ENCODE data around the gene C10orf53. TPM values are rescaled to one million over a fixed set of nuclear protein-coding genes. Genes with fewer than 3 reads are reported as not detected.

The C10orf53 gene
- total RNA-seq, 1 experiment from 2014 or later, result not detected

GRCh38 chr10:49745756-49746155 lies 66.3 kb downstream of the C10orf53 start:
- no peaks in the 10 kb centered on the region for H4K20me1 ChIP-seq (ENCODE audit: low read length)
- H3K9ac ChIP-seq (ENCODE audit: low read length), result no peak overlapping the region
- H3K9me3 ChIP-seq (ENCODE audit: low read length), result no peaks in the 10 kb centered on the region
- TF ChIP-seq CTCF (conservative IDR thresholded peaks at IDR 0.05; ENCODE audit: low read depth, low read length), result no peak
- no peak for TF ChIP-seq EZH2phosphoT487 (IDR thresholded peaks at IDR 0.05; ENCODE audit: borderline replicate concordance, low read length)
- TF ChIP-seq EZH2 (IDR thresholded peaks at IDR 0.05; ENCODE audit: low read length, unreplicated experiment), result no peak
- BruUV-seq (replicated peaks), result no TSS peak
- H3K4me2 ChIP-seq (ENCODE audit: low read length), result no peak overlapping the region
- DNase-seq (no peak), ATAC-seq (no peak)
- CTCF ChIA-PET, result no interaction called here
- no peaks in the 10 kb centered on the region for H3K36me3 ChIP-seq (ENCODE audit: low read depth, low read length)
- POLR2A ChIA-PET (ENCODE audit: unreplicated experiment), result no interaction called here
- H3K27me3 ChIP-seq (ENCODE audit: low read length), result peaks cover 10% of the 10 kb centered on the region; the same call in 1 of the 2 replicates
- no peak overlapping the region for H3K27ac ChIP-seq (ENCODE audit: low read length)
- no peaks in the 10 kb centered on the region for H3K4me1 ChIP-seq (ENCODE audit: insufficient read depth, low read length)
- intact Hi-C loops (cut with micrococcal nuclease), result no loop called here
- H3K9me2 ChIP-seq (replicated peaks; ENCODE audit: low read length), result no peaks in the 10 kb centered on the region
- H3F3A ChIP-seq (ENCODE audit: low read length, unreplicated experiment), result no peaks in the 10 kb centered on the region
- H2AFZ ChIP-seq (ENCODE audit: low read length), result no peak overlapping the region
- no peaks in the 10 kb centered on the region for H3K79me2 ChIP-seq (ENCODE audit: low read length)
- H3K4me3 ChIP-seq (ENCODE audit: low read length), result no peak overlapping the region

- Histone ChIP-seq H3K9me2 (replicated peaks; ENCODE audit: low read length) (no peaks in the 10 kb centered on the region), H3K9ac (ENCODE audit: low read length) (no peak overlapping the region), H3K36me3 (ENCODE audit: low read depth, low read length) (no peaks in the 10 kb centered on the region), H3K79me2 (ENCODE audit: low read length) (no peaks in the 10 kb centered on the region), H4K20me1 (ENCODE audit: low read length) (no peaks in the 10 kb centered on the region), H3K27ac (ENCODE audit: low read length) (no peak overlapping the region), H2AFZ (ENCODE audit: low read length) (no peak overlapping the region), H3F3A (ENCODE audit: low read length, unreplicated experiment) (no peaks in the 10 kb centered on the region), H3K27me3 (ENCODE audit: low read length) (peaks cover 14% of the 10 kb centered on the region), H3K4me3 (ENCODE audit: low read length) (no peak overlapping the region), H3K9me3 (ENCODE audit: low read length) (no peaks in the 10 kb centered on the region), H3K4me2 (ENCODE audit: low read length) (no peak overlapping the region), H3K4me1 (ENCODE audit: insufficient read depth, low read length) (no peaks in the 10 kb centered on the region)
- POLR2A ChIA-PET (ENCODE audit: unreplicated experiment), result no interaction called here
- DNase-seq, result no peak
- no peak for ATAC-seq
- no TSS peak for BruUV-seq (replicated peaks)
- TF ChIP-seq EZH2phosphoT487 (IDR thresholded peaks at IDR 0.05; ENCODE audit: borderline replicate concordance, low read length) (no peak), EZH2 (IDR thresholded peaks at IDR 0.05; ENCODE audit: low read length, unreplicated experiment) (no peak), CTCF (conservative IDR thresholded peaks at IDR 0.05; ENCODE audit: low read depth, low read length) (no peak)
- CTCF ChIA-PET, result no interaction called here
- intact Hi-C loops (cut with micrococcal nuclease), result no loop called here
Measured at GRCh38 chr10:49746626-49747302, 67.3 kb downstream of the C10orf53 start.

Other genes starting within 250 kb of the C10orf53 start
- 36.7 and 43.0 TPM in 2 replicates for gene ERCC6, start 140.5 kb upstream of the C10orf53 start, total RNA-seq (2014; rRNA removed)
- not detected in 2 replicates for gene SLC18A3, start 69.3 kb upstream of the C10orf53 start, total RNA-seq (2014; rRNA removed)
- gene CHAT, start 65.6 kb upstream of the C10orf53 start, total RNA-seq (2014; rRNA removed), result not detected in 2 replicates
- 2.0 and 2.6 TPM in 2 replicates for gene OGDHL, start 82.7 kb downstream of the C10orf53 start, total RNA-seq (2014; rRNA removed)

All from PC-3 (cell line).